RKO (cell line): Measurements from ENCODE around the gene NAGLU.

Experiments used
- DNase-seq: peaks from one replicate; pipeline ENCODE4 v3.0.0-alpha.2; 2016; ENCODE audit warnings: low spot score

NAGLU gene

DNA sequence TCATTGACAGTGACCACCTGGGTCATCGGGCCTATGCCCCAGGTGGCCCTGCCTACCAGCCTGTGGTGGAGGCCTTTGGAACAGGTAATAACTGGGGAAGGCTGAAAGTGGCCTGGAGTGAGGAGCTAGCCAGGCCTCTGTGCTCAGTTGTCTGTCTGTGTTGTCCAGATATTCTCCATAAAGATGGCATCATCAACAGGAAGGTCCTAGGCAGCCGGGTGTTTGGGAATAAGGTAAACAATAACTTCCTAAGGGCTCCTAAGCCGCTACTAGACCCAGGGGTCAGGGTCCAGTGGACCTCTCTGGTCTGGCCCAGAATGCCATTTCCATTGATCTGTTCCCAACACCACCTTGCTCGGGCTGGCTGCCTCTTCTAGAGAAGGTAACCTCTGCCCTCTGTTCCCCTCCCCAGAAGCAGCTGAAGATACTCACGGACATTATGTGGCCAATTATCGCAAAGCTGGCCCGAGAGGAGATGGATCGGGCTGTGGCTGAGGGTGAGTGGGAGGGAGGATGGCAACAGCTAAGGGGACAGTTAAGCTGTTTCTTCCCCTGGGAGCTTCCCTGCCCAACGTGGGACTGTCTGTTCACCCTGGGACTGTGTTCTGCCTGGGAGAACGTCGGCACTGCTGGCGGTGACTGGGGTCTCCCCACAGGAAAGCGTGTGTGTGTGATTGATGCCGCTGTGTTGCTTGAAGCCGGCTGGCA is 28.9 kb downstream of the NAGLU start:
- DNase-seq, result no peak

- DNase-seq, result no peak
Observed at GRCh38 chr17:42565523-42566214, 29.6 kb downstream of the NAGLU start.

DNA sequence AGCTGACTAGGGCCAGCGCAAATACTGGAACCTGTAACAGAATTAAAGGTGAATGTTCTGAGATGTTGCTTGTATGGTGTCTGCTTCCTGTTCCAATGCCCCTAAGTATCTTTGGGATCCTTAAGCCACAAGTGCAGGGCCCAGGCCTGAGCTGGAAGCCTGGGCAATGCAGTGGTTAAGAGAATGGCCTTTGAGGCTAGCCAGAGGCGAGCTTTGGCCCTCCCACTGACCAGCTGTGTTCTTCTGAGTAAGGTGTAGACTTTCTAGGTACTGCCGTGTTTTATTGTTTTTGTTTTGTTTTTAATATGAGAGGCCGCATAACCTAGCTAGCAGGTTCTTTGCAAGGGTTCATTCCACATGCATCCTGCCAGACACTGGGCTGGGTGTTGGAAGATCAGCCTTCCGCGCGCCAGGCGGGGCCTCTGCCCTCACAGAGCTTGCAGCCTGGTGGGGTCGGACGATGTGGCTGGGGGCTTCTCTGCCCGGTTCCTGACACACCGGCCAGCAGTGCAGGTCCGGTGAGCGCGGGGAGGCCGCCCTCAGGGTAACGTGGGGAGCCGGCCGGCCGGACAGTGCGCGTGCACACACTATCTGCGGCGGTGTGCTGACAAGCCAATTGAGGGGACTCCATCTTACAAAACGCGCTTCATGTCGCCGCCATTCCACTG is 30.3 kb downstream of the NAGLU start:
- no peak for DNase-seq

DNA sequence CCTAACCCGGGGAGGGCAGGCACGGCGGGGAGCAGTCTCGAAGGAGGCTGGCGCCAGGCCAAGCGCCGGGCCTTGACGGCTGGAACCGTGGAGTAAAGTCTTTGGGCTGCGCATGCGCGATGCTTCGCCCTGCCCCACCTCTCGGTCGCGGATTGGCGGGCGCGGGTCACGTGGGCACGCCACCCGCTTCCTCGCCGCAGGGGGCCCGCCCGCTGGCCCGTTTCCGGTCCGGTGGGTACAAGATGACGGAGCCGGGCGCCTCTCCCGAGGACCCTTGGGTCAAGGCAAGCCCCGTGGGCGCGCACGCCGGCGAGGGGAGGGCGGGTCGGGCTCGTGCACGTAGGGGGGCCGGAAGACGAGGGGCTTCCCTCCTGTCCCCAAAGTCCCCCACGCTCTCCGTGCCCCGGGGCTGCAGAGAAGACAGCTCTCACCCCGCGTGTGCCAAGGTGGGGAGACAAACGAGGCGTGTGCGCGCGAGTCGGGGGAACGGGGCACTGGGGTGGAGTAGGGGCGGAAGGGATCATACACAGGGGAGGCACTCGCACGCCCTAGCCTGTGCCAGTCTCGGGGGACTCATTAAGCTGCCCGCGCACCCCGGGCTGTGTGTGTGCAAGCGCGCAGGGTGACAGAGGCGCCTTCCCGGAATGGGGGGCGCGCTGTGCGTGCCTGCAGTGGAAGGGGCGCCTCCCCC is 31.0 kb downstream of the NAGLU start, which contains the start of gene MLX:
Gene MLX, plus strand, starts transcription at position 218 of the 691 bp plus-strand sequence. Its CDS starts 25 bp downstream, at position 243.
- peak; percentile 94 for DNase-seq

- no peak for DNase-seq
Observed at GRCh38 chr17:42568341-42569111, 32.5 kb downstream of the NAGLU start.

DNA sequence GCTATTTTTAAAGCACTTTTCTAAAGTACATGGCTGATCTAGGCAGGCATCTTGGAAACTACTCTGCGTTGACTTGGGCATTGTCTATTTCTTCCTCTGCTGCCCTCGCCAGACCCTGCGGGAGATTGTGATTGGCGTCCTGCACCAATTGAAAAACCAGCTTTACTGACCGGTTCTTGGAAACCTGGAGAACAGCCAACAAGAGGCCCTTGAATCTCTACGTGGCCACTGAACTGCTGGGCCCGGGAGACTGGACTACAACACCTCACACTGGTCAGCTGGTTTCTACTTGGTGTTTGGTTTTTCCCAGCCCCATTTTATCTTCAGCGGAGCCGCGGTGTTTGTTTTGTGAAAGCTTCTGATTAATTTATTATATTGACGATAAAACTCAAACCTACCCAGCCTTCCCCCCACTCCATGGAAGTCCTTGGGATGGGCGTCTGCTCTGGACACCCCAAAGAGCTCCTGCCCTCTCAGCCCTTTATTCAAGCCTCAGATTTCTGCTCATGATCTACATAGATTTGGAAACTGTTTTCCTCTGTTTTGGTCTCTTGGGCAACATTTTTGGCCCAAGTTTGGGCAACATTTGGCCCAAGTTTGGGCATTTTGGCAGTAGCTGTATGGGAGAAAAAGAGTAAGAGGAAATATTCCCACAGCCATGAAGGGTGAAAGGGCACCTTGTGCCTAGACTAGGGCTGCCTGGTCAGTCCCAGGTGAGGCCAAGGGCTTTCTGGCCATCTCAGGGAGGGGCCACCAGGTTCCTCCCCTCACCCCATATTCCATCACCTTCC is 35.6 kb downstream of the NAGLU start:
- DNase-seq, result no peak

DNA sequence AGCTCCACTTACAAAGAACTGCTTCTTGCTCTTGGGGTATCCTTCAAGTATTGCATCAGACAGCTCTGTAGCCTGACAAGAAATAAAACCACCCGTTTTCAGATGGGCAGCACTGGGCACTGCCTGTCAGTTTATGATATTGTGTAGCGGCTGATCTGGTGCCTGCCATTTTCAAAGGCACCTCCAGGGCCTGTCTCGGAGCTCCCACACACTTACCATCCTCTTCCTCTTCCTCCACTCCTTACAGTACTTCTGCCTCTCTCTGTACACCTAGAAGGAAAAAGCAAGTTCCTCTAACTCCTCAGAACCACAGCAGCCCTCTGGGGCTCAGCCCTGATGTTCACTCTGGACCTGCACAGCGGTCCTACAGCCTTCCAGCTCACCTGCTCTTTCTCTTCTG is 37.1 kb downstream of the NAGLU start:
- no peak for DNase-seq

DNA sequence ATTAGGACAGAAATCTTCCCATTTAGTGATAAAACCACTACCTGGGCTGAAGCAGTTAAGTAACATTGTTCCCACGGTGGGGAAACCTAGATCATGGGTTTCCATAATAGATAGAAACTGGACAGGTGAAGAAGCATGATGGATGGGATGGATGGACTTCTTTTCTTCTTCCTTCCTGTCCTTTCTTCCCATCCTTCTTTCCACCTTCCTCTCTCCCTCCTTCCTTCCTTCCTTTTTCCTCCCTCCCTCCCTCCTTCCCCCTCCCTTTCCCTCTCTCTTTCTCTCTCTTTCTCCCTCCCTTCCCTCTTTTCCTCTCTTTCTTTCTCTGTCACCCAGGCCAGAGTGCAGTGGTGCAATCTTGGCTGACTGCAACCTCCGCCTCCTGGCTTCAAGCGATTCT is 38.4 kb downstream of the NAGLU start:
- DNase-seq, result no peak

DNA sequence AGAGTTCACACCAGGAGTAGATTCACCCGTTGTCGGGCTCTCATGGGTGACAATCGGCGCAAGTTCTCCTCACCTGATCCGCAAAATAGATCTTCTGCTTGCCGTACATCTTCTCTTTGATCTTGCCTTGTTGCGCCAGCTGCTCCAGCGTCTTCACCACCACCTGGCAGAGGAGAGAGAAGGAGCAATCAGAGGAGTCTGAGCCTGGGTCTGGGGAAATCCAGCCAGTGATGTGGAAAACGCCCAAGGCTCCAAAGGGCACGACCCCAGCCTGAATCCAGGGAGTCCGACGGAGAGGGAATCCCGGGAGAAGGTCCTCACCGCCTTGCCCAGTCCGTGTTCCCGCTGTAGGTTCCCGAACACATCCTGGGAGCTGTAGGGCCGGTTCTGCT is 41.1 kb downstream of the NAGLU start:
- no peak for DNase-seq

GRCh38 chr17:42577532-42578281 is 41.7 kb downstream of the NAGLU start, which contains the start of gene PSMC3IP:
Gene PSMC3IP, minus strand, starts transcription at chr17:42577729. Its CDS starts 43 bp downstream, at chr17:42577686.
- DNase-seq, result peak; percentile 97

- DNase-seq, result peak; percentile 88
Observed at GRCh38 chr17:42578282-42578869, 42.3 kb downstream of the NAGLU start.

DNA sequence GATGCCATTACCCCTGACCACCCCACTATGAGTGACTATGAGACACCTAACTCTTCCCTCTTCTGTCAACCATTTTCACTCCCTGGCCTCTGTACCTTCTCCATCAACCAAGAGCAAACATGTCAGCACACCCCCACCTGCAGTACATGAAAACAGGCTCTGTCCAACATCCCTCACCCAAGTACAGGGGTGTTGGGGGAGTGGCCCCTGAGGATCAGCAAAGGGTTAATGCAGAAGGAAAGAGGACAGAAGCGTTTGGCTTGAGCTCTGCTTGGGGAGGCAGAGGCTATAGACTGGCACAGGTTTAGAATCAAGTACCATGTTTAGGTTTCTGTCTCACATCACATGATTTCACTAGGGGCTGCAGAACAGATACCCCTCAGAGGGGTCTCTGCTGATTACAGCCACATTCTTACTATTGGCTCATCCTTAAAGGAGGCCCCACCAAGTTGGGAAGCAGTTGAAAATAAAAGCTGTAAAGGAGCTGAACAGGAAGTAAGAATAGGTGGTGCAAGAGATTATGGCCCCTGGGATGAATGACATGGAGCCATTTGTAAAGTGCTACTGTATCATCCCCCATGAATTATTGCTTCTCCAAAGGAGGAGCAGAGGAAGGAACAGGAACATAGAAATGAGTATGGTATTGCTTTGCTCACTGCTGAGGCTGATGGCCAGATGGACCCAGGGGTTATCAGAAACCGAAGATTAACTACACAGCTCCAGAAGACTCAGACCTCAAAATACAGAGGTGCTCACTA is 43.9 kb downstream of the NAGLU start:
- no peak for DNase-seq

GRCh38 chr17:42581744-42582270 is 45.8 kb downstream of the NAGLU start:
- no peak for DNase-seq

DNA sequence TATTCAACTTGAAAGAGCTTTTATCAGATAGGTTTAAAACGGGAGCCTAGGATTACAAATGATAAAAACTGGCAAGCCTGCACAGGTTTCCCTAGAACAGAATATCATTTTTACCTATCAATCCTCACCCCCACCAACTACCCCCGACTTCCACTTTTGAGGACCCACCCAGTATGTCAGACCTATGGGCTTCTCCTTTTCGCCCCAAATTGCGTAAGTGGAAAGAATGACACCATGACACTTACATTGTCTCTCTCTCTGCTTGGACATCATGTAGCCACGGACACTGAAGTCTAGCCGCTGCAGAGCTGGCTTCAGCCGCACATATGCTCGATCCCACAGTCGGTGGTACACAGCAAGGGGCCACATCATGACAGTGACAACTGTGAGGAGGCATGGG is 48.8 kb downstream of the NAGLU start:
- DNase-seq, result no peak

DNA sequence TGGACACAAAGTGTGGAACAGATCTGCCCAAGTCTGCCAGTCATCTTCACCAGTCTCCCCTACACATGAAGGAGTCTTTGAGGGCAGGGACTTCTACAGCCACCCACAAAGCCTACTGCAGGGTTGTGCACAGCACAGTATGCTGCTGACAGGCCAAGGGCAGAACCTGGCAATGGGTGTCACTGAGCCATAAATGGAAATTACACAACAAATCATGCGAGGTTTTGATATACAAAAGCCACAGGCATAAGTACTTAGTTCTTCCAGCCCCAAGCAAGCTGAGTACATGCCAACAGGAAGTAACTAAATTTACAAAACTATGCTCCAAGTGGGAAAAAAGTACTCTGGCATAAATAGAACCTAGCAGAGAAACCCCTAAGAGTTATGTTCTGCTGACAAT is 49.3 kb downstream of the NAGLU start:
- no peak for DNase-seq

DNA sequence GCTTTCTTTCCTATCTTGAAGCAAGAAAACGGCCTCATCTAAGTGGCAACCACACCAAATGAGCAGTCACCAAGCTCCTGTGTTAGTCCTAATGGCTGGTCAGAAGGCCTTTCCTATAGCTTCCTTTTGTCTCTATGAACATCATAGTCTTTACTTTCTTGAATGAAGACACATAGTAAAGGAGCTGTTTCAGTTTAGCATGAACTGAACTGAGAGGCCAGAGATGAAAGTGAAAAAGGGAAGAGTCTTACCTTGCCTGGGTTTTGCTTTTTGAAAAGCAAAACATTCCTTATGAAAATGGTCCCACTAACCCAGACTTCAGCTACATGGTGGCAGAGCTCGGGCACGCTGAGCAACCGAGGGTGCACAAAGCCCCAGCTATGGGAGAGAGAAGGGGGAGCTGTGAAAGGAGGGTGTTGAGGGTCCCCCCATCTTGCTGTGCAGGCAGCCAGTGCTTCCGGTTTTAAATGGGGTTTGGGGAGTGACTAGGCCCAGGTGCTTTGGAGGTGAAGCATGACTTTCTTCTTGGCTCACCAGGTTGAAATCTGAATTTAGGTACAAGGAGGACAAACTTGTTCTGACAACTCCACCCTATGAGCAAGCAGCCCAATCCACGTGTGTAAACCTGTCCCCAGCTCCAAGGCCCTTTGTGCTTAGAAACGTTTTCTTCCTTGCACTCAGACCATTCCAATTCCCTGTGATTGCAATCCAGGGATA is 50.6 kb downstream of the NAGLU start:
- DNase-seq, result no peak

- DNase-seq, result no peak
Observed at GRCh38 chr17:42590886-42591285, 54.8 kb downstream of the NAGLU start.

DNA sequence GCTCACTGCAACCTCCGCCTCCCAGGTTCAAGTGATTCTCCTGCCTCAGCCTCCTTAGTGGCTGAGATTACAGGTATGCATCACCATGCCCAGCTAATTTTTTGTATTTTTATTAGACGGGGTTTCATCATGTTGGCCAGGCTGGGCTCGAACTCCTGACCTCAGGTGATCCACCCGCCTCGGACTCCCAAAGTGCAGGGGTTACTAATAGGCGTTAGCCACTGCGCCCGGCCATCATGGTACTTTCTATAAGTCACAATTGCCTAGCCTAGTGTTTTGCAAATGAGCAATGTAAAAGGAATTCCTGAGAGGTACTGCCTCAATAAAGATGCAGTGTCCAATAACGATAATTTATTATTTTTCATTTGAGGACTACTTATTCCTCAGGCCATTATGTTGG is 55.4 kb downstream of the NAGLU start:
- DNase-seq, result no peak
